HG03565 (cell line): ENCODE results near the gene FOXI1.

Source experiments
- ATAC-seq: cut with Tn5 transposase; IDR thresholded peaks from one replicate; pipeline ENCODE4 v1.9.1; 2021; ENCODE audit warnings: mild to moderate bottlenecking, moderate library complexity; ENCODE audit not compliant: unreplicated experiment

Gene FOXI1

GRCh38 chr5:170105642-170106611 is at the start of gene FOXI1:
TSS of gene FOXI1 (plus strand) at chr5:170105897. CDS start at chr5:170105958, 61 bp downstream.
- ATAC-seq: no peak

DNA sequence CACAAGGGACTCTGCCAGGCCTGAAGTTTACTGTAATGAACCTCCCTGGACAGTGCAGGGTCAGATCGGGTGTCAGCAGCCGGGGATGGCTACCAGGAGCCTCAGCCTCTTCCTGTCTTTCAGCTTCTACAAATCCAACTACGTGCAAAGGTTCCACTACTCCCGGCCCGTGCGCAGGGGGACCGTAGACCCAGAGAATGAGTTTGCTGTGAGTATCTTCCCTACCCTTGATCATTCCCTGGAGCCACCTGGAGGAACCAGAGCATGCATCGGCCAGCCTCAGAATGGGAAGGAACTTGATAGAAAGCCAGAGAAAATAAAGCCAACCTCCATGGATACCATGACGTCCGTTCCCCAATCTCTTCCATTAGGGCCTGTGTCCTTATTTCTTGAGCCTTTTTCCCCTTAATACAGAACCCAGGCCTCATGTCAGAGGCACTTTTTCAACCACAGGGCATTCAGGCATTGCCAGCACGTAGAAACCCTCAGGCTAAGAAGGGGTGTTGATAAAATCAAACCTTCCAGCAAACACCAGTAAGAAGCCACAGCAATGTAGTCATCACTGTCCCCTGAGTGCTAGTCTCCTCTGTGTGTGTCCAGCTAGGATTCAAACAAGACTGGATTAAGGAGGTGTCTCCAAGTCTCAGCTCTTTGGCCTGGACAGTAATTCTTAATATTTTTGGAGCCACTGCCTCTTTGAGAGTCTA is 49.0 kb upstream of the FOXI1 start:
- ATAC-seq: no peak

DNA sequence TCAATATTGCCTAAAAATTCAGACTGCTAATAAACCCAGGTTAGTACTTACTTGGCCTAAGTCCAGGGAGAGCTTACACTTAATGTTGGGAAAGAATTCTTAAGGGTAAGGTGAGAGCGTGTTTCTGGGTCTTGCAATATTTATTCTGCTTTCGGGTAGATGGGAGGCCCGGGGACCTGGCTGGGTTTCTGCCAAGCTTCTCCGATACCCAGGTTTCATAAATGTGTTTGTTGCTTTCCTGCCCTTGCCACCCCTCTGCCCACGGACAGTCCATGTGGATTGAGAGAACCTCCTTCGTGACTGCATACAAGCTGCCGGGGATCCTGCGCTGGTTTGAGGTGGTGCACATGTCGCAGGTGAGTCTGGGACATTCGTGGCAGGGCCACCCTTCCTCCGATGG is 48.4 kb upstream of the FOXI1 start:
- ATAC-seq: no peak

DNA sequence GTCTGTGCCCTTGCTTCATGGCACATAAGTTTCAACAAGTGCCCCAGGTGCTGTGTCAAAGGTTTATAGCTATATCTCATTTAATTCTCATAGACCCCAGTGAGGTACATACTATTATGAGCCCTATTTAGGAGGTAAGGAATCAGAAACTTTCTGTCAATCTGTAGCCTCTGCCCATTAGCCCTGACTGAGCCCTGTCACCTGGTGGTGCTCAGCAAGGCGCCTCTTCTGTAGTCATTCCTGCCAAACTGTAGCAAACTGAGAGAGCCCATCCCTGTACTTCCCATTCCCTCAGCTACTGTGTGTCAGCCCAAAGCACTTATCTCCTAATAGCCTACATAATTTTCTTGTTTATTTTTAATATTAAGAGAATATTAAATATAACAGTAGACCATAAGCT is 46.5 kb upstream of the FOXI1 start:
- no peak for ATAC-seq

DNA sequence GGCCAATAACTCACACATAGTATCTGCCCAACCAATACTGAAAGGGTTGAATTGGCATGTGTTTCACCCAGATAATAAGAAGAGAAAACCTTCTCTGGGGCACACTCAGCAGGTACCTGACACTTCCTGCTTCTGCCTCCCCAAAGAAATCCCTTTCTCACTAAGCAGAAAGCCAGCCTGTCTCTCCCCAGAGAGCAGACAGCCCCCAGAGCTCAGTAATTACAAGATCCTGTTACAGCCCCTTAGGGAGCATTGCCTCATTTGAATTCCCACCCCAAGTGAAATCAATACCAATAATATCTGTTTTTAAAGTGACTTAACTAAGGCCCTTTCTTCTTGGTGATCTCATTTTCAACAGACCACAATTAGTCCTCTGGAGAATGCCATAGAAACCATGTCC is 38.5 kb upstream of the FOXI1 start:
- no peak for ATAC-seq

GRCh38 chr5:170067574-170068170 is 38.0 kb upstream of the FOXI1 start:
- ATAC-seq: no peak

- ATAC-seq: no peak
Observed at GRCh38 chr5:170069512-170069911, 36.2 kb upstream of the FOXI1 start.

GRCh38 chr5:170070556-170071412 is 34.9 kb upstream of the FOXI1 start:
- ATAC-seq: no peak

- no peak for ATAC-seq
Observed at GRCh38 chr5:170071748-170072147, 33.9 kb upstream of the FOXI1 start.

- no peak for ATAC-seq
Observed at GRCh38 chr5:170075696-170076095, 30.0 kb upstream of the FOXI1 start.

DNA sequence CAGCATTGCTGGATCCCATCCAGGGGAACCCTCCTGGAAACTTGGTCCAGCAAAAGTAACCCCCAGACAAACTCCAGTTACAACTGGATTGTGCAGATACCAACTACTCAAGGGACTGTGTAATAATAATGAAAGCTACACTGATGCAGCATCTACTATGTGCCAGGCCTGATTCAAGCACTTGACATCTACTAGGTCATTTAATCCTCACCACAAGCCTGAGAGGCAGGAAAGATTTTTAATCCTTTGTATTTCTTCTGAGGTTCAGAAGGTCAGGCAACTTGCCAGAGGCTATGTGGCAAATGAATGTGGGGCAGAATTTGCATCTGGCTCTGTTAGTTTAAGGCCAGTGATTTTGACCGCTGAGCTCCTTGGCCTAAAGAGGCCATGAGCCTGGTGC is 29.5 kb upstream of the FOXI1 start:
- ATAC-seq: no peak

DNA sequence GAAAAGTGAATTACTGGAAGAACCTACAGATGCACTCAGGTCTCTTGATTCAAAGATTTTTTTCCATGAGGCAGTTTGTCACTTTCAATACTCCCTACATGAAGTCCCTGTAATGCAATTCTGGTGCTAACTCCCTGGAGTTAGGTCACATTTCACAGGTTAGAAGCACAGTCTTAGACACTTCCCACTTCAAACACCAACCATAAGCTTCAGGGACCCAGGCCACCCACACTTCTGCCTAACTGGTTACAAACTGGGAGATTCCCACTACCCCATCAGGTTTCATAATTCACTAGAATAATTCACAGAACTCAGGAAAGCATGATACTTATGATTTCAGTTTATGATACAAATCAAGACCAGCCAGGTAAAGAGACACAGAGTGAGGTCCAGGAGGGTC is 29.0 kb upstream of the FOXI1 start:
- no peak for ATAC-seq

DNA sequence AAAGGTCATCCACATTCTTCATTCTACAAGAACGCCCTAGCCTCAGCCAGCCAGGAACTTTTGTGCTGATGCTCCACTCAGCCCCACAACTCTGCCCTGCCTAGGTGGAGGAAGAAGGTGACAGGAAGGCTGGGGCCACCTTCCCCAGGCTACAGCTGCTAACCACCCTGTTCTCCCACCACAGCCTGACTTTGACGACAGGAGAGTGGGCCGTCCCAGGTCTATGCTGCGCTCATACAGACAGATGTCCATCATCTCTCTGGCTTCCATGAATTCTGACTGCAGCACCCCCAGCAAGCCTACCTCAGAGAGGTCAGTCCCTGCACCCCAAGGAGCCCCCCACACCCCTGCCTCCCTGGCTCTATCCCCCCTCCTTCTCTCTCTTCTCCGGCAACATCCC is 28.2 kb upstream of the FOXI1 start:
- no peak for ATAC-seq

- no peak for ATAC-seq
Observed at GRCh38 chr5:170078458-170078857, 27.2 kb upstream of the FOXI1 start.

DNA sequence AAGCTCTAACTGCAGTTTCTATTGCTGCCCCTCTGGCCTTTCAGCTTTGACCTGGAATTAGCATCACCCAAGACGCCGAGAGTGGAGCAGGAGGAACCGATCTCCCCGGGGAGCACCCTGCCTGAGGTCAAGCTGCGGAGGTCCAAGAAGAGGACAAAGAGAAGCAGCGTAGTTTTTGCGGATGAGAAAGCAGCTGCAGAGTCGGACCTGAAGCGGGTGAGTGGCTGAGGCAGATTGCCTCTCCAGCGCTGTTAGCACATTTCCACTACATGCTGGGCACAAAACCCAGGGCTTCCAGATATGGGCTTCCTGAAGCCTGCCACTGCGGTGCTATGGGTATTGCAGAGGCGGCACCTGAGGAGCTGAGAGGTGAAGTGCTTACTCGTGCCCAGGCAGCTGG is 26.8 kb upstream of the FOXI1 start:
- no peak for ATAC-seq

DNA sequence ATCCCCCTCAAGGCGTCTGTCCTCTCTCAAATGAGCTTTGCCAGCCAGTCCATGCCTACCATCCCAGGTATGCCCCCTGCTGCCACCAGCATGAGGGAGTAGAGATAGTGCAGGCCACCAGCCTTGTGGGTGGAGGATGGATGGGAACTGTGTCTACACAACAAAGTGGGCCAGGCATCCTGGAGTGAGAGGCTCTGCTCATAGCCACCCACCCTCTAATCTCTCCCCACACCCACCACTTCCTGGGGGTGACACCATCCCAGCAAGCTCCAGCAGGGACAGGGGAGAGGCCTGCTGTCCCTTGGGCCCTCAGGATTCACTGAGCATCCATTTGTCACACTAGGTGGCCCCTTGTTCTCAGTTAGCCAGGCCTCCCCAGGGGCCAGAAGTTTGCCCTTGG is 25.5 kb upstream of the FOXI1 start:
- ATAC-seq: no peak

DNA sequence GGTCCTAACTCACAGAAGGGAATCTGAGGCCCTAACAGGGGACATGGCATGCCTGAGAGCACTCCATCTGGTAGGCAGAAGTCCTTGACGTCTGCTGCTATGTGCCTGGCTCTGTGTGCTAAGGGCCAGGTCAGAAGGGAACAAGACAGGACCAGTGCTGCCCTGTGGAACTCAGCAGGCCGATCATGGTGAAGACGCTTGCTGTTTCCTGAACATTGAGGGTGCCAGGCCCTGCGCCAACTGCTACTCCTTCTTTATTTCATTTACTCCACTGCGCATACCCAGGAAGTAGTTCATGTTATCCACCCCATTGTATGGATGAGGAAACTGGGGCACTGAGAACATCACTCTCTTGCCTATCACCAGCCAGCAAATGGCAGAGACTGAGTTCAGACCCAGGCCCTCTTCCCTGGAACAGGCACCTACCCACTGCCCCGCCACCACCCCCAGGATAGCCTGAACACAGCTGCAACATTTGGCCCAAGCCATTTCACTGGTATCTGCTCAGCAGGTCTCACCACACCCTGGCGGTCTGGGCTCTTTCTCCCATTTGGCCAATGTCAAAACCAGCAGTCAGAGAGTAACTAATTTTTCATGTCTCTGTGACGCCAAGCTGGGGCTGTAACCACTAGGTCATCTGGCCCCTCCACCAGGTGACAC is 24.8 kb upstream of the FOXI1 start:
- ATAC-seq: no peak

- no peak for ATAC-seq
Observed at GRCh38 chr5:170081616-170082015, 24.1 kb upstream of the FOXI1 start.

- no peak for ATAC-seq
Observed at GRCh38 chr5:170082701-170083100, 23.0 kb upstream of the FOXI1 start.

DNA sequence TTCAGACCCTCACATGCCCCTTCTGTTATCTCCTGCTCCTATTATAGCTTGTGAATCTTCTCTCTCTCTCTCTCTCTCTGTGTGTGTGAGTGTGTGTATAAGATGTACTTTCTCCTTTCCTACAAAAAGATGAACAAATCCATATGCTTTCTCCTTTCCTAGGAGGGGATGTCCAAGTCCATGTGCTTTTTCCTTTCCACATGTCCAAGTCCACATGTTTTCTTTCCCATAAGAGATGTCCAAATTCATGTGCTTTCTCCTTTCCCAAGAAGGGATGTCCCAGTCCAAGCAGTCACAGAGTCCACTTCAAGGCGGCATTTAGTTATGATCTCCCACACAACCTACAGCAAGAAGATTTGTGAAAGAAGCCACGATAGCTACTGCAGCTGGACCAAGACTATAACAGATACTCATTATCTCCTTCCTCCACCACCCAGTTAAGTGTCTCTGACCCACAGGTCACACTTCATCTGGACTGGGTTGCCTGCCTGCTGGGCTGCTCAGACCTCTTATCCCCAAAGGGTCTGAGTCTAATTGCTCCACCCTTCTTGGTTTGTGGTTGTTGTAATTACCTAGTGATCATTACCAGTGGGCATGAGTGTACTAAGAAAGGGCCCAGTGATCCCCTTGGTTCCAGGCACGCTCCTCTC is 18.4 kb upstream of the FOXI1 start:
- ATAC-seq: no peak
